IPS-18a (cell line): ENCODE results near the gene TRIOBP.
"Not testable (repeated sequence)": the region's sequence is repeated elsewhere in the genome, so short reads cannot be mapped to it uniquely, and the experiment has no call there.

Experiments used
- H3K27ac ChIP-seq: one replicate; pipeline ENCODE4 v1.5.1; 2013; ENCODE audit warnings: low read length
- H3K27me3 ChIP-seq: one replicate; pipeline ENCODE4 v1.6.1; 2013; ENCODE audit warnings: mild to moderate bottlenecking, low read length; ENCODE audit not compliant: control insufficient read depth, insufficient read depth
- H3K36me3 ChIP-seq: one replicate; pipeline ENCODE4 v1.6.1; 2013; ENCODE audit warnings: low read depth, low read length; ENCODE audit not compliant: control insufficient read depth
- H3K4me1 ChIP-seq: one replicate; pipeline ENCODE4 v1.6.1; 2013; ENCODE audit warnings: low read depth, low read length; ENCODE audit not compliant: control insufficient read depth
- H3K4me3 ChIP-seq: one replicate; pipeline ENCODE4 v1.5.1; 2013; ENCODE audit warnings: low read length
- H3K9ac ChIP-seq: one replicate; pipeline ENCODE4 v1.6.1; 2013; ENCODE audit warnings: mild to moderate bottlenecking, low read length, moderate library complexity
- H3K9me3 ChIP-seq: one replicate; pipeline ENCODE4 v1.6.1; 2013; ENCODE audit warnings: low read depth, low read length; ENCODE audit not compliant: control insufficient read depth

TRIOBP gene

DNA sequence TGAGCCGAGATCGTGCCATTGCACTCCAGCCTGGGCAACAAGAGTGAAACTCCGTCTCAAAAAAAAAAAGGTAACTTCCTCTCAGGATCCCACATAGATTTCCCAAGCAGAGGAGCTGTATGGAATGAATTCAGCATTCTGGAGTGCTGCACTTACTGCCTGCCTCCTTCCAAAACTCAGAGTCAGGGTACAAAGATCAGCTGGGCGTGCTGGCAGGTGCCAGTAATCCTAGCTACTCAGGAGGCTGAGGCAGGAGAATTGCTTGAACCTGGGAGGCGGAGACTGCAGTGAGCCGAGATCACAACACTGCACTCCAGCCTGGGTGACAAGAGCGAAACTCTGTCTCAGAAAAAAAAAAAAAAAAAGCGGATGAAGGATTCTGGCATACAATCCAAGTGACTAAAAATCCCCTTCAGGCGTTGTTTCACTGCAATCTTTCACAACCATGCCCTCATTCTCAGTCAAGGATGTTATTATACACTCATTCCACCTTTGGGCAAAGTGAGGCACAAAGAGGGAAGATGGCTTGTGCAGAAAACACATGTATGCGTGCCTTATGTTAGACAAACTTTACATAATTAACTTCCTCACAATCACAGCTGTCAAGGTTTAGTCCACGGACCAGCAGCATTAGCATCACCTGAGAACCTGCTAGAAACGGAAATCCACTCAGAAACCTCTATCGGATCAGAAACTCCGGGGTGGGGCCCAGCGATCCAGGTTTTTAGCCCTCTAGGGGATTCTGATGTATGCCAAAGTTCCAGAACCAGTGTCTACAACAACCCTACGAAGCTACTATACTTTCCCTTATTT is 11.8 kb upstream of the TRIOBP start:
- no peak overlapping the region for H3K9ac ChIP-seq
- H3K27ac ChIP-seq = no peak overlapping the region
- no peaks in the 10 kb centered on the region for H3K9me3 ChIP-seq
- H3K4me1 ChIP-seq = no peaks in the 10 kb centered on the region
- H3K4me3 ChIP-seq = no peak overlapping the region
- H3K27me3 ChIP-seq = no peaks in the 10 kb centered on the region
- H3K36me3 ChIP-seq = peaks cover 16% of the 10 kb centered on the region

DNA sequence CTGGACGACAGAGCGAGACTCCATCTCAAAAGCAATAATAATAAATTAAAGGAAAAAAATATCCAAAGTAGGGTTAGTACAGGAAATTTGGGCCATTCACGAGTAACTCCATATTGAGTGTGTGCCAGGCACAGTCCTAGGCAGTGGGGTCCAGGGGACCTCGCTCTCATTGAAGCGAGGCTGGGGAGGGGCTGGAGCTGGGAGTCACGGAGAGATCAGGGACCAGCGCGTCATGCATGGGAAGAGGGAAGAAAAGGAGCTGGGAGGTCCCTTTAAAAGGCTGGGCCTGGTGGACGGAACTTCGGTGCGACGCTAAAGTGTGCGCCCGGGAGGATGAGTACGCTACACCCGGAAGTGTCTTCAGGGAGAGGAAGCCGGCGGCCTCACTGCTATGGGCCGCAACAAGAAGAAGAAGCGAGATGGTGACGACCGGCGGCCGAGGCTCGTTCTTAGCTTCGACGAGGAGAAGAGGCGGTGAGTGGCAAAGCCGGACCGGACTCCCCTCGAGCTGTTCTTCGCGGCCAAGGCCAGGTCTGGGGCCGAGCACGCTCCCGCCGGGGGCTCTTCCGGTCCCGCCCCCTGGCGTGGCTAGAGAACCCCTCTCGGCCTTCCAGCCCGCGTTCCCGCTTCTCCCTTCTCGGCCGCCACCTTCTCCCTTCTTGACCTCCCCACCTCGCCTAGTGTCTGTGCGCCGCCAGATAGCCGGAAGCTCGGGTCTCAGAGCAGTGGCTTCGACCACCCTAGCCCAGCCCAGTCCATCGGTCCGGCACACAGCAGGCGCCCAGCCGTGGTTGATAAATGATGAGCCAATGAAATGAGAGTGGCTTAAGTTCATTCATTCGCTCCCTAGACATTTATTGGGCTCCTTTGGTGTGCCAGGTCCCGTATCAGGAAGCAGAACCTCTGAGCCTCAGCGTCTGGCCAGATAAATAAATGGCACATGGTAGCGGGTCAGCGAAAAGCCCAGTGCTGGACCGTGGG is 10.6 kb upstream of the TRIOBP start, which contains the start of gene NOL12:
TSS of gene NOL12 (plus strand) at position 342 of the 981 bp plus-strand sequence. CDS start at position 392, 50 bp downstream.
- Histone ChIP-seq H3K9ac (peak within 1 kb of the TSS; percentile 84), H3K27ac (peak within 1 kb of the TSS; percentile 60), H3K9me3 (no peaks in the 10 kb centered on the region), H3K4me3 (peak within 1 kb of the TSS; percentile 99), H3K36me3 (peaks cover 22% of the 10 kb centered on the region), H3K27me3 (no peaks in the 10 kb centered on the region), H3K4me1 (no peaks in the 10 kb centered on the region)

DNA sequence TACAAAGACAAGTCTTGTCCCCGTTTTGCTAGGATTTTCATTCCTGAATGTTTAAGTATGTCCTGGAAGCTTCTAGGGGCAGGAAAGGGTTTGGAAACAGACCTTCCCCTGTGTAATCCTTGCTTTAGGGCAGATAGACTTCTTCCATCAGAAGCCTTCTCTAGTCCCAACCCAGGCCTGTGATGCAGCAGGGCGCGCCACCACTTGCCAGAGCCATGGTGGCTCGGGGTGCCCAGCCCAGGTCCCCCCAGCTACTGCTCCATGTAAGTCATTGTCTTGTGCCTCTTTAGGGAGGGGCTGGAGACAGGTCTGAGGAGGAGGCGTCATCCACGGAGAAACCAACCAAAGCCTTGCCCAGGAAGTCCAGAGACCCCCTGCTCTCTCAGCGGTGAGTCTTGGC is 6.4 kb upstream of the TRIOBP start:
- Histone ChIP-seq H3K9ac (no peak overlapping the region), H3K36me3 (peaks cover 32% of the 10 kb centered on the region)

DNA sequence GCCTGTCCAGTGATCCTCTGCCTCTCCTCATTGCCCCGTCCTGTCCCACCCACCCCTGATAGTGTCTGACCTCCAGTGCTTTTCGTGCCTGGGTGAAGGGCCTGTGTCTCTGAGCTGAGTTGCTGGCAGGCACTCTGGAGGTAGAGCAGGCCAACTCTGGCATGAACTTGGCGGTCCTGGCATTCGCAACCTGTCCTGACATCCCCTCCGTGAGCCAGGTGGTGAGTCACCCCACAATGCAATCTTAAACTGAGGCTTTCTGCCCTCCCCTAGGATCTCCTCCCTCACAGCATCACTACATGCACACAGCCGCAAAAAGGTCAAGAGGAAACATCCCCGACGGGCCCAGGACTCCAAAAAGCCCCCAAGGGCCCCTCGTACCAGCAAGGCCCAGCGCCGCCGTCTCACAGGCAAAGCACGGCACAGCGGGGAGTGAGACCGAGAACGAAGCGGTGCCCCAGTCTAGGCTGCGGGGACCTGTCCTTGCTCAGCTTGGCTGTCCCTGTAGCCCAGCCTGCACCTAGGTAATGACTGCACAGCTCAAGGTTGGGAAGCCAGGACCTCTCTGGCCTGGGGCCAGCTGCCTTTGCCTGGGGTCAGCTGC is 5.8 kb upstream of the TRIOBP start:
- Histone ChIP-seq H3K36me3 (peaks cover 32% of the 10 kb centered on the region), H3K27ac (no peak overlapping the region), H3K9me3 (no peaks in the 10 kb centered on the region), H3K4me1 (no peaks in the 10 kb centered on the region), H3K9ac (no peak overlapping the region), H3K4me3 (no peak overlapping the region), H3K27me3 (no peaks in the 10 kb centered on the region)

More for the DNA sequence above, 6.4 kb upstream of the TRIOBP start:
- no peak overlapping the region for H3K4me3 ChIP-seq
- H3K27me3 ChIP-seq = no peaks in the 10 kb centered on the region
- H3K9me3 ChIP-seq = no peaks in the 10 kb centered on the region
- no peaks in the 10 kb centered on the region for H3K4me1 ChIP-seq
- H3K27ac ChIP-seq = no peak overlapping the region

DNA sequence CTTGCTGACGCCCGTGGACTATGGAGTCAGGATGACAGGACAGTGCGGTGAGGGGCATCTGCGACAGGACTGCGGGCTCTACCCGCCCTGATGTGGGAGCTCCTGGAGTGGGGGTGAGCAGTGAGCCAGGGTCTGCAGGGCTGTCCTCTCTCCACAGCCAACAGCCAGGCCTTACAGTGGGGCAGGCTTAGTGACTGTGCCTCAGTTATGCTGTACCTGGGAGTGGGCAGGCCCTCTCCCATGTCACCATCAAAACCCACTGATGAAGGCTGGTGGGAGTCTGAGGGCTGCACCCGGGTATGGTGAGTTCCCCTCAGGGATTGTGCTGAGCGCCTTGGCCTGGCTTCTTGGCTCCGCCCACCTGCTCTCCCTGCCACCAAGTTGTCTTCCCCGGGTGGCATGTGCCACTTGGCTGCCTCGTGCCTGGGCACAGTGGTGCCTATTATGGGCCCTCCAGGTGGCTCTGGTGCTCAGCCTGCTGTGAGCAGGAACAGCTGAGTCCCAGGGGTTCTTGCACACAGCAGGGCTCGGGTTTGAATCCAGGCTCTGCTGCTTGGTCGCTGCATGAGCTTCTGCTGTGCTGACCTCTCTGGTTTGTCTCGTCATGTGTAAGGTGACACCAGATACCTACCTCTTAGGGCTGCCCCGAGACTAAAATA is 4.1 kb upstream of the TRIOBP start:
- no peak overlapping the region for H3K4me3 ChIP-seq
- no peak overlapping the region for H3K27ac ChIP-seq
- H3K27me3 ChIP-seq = no peaks in the 10 kb centered on the region
- H3K9me3 ChIP-seq = no peaks in the 10 kb centered on the region
- peaks cover 32% of the 10 kb centered on the region for H3K36me3 ChIP-seq
- no peaks in the 10 kb centered on the region for H3K4me1 ChIP-seq
- no peak overlapping the region for H3K9ac ChIP-seq

DNA sequence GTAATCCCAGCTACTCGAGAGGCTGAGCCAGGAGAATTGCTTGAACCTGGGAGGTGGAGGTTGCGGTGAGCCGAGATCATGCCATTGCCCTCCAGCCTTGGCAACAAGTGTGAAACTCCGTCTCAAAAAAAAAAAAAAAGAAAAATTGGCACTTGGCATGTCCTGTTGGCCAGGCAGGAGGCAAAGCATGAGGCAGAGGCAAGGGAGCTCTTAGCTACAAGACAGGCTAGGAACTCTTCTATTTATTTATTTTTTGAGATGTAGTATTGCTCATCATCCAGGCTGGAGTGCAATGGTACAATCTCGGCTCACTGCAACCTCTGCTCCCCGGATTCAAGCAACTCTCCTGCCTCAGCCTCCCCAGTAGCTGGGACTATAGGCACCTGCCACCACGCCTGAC is 2.7 kb upstream of the TRIOBP start:
- not testable (repeated sequence) for H3K4me1 ChIP-seq

DNA sequence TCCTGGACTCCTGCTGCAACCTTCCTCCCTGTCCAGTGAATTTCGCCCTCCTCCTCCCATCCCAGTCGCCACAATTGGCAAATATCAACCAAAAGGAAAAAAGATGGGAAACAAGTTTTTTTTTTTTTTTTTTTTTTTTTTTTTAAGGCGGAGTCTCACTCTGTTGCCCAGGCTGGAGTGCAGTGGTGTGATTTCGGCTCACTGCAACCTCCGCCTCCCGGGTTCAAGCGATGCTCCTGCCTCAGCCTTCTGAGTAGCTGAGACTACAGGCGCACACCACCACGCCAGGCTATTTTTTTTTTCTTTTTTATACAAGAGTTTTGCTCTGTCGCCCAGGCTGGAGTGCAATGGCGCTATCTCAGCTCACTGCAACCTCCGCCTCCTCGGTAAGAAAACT is 590 bp upstream of the TRIOBP start:
- H3K27ac ChIP-seq, H3K4me1 ChIP-seq, H3K9ac ChIP-seq, H3K27me3 ChIP-seq, H3K9me3 ChIP-seq: not testable (repeated sequence)
- Histone ChIP-seq H3K36me3 (peaks cover 17% of the 10 kb centered on the region), H3K4me3 (peak overlapping the region; percentile 77)

More for the DNA sequence above, 2.7 kb upstream of the TRIOBP start:
- not testable (repeated sequence) for H3K9me3 ChIP-seq, H3K27ac ChIP-seq, H3K9ac ChIP-seq, H3K4me3 ChIP-seq, H3K27me3 ChIP-seq
- peaks cover 21% of the 10 kb centered on the region for H3K36me3 ChIP-seq

DNA sequence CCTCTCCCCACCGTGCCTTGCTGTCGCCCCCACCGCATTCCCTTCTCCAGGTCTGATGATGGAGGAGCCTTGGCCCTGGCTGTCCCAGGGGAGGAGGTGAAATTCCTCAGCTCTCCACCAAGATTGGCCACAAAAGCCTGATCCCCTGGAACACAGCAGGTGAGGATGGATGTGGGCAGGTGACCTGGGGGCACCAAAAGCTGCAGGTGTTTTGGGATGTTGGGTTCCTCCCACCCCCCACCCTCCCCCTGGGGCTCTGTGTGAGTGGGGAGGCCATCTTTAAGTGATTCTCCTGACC is 639 bp downstream of the TRIOBP start:
- no peaks in the 10 kb centered on the region for H3K9me3 ChIP-seq
- peak overlapping the region; percentile 26 for H3K27ac ChIP-seq
- H3K4me1 ChIP-seq = no peaks in the 10 kb centered on the region
- peak overlapping the region; percentile 77 for H3K4me3 ChIP-seq
- H3K9ac ChIP-seq = peak overlapping the region; percentile 71
- H3K27me3 ChIP-seq = no peaks in the 10 kb centered on the region
- peaks cover 18% of the 10 kb centered on the region for H3K36me3 ChIP-seq

DNA sequence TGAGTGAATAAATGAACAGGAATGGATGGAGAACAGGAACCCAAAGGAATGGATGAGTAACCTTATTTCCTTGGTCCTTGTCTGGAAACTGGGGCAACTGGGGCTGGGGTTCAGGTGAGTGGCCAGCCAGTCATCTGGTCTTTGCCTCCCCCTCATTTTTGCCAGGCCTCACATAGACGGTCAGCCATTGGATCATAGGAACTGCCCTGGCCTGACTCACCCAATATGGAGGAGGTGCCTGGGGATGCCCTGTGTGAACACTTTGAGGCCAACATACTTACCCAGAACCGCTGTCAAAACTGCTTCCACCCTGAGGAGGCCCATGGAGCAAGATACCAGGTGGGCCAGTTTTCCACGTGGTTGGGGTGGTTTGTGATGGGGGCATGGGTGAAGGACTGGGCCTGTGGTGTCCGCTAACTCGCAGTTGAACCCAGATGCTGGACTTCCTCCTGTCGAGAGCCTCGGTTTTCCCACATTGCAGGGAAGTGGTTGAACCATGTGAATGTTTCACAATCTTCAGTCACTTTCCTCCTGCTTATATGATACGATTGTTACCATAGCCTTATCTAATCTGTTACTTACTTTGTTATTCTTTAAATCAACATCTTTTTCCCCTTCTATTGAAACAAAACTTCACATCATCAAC is 4.4 kb downstream of the TRIOBP start:
- peaks cover 39% of the 10 kb centered on the region for H3K36me3 ChIP-seq

DNA sequence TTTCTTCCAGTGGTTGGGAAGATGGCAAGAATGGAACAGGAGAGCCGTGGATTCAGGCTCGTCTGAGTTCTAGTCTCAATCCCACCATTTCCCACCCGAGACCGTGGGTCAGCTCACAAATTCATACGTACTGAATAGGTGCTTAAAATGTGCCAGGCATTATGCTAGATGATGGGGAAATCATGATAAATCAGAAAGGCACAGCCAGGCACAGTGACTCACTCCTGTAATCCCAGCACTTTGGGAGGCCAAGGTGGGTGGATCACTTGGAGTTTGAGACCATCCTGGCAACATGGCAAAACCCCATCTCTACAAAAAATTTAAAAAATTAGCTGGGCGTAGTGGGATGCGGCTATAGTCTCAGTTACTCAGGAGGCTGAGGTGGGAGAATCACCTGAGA is 7.1 kb downstream of the TRIOBP start:
- Histone ChIP-seq H3K4me3 (no peak overlapping the region), H3K36me3 (peaks cover 39% of the 10 kb centered on the region), H3K9me3 (no peaks in the 10 kb centered on the region), H3K9ac (no peak overlapping the region), H3K4me1 (no peaks in the 10 kb centered on the region), H3K27me3 (no peaks in the 10 kb centered on the region), H3K27ac (no peak overlapping the region)

More for the DNA sequence above, 4.4 kb downstream of the TRIOBP start:
- no peaks in the 10 kb centered on the region for H3K4me1 ChIP-seq
- no peak overlapping the region for H3K27ac ChIP-seq
- no peak overlapping the region for H3K4me3 ChIP-seq
- no peaks in the 10 kb centered on the region for H3K27me3 ChIP-seq
- no peak overlapping the region for H3K9ac ChIP-seq
- H3K9me3 ChIP-seq = no peaks in the 10 kb centered on the region
